Spinal cord (tissue), 10 donors: Measurements from ENCODE around the gene ANKRD6. TPM values are rescaled to one million over a fixed set of nuclear protein-coding genes. Genes with fewer than 3 reads are reported as not detected.

ENCODE experiments used
- DNase-seq, 6 donors: peaks; one replicate each; pipeline versions ENCODE4 v3.0.0 to v3.0.0-alpha.2; 2013 to 2015; ENCODE audit warnings: low spot score in 6 of 6, low read depth in 4 of 6
- H3K27ac ChIP-seq: one replicate; pipeline ENCODE4 v1.5.1; 2013; ENCODE audit warnings: low read depth, low read length, control low read depth
- H3K27me3 ChIP-seq: one replicate; pipeline ENCODE4 v1.6.1; 2013; ENCODE audit warnings: low read length; ENCODE audit not compliant: control insufficient read depth, insufficient read depth
- H3K36me3 ChIP-seq: one replicate; pipeline ENCODE4 v1.6.1; 2013; ENCODE audit warnings: low read length; ENCODE audit not compliant: control insufficient read depth, insufficient read depth
- H3K4me1 ChIP-seq: one replicate; pipeline ENCODE4 v1.6.1; 2013; ENCODE audit warnings: low read length; ENCODE audit not compliant: control insufficient read depth, insufficient read depth
- H3K4me3 ChIP-seq: one replicate; pipeline ENCODE4 v1.5.1; 2013; ENCODE audit warnings: low read depth, low read length, control low read depth
- H3K9me3 ChIP-seq: one replicate; pipeline ENCODE4 v1.6.1; 2013; ENCODE audit warnings: low read length; ENCODE audit not compliant: control insufficient read depth, insufficient read depth
- WGBS: methylation state at CpG from one replicate; pipeline ENCODE4 v1.1.5; 2013; ENCODE audit warnings: missing lambda C conversion rate; ENCODE audit not compliant: insufficient coverage; 5-methylcytosine and 5-hydroxymethylcytosine counted together
- polyA plus RNA-seq, 2 donors: library from polyadenylated mRNA; unstranded; fragments of 120-200 nt; gene quantifications; one replicate each; pipeline ENCODE4 v1.2.1, GENCODE V29; 2013; ENCODE audit not compliant: insufficient read length in 2 of 2
- small RNA-seq: library from RNA; depleted of rRNA; stranded (forward); fragments of <200 nt; gene quantifications from one replicate; pipeline ENCODE3, GENCODE V24; 2014; ENCODE audit warnings: low replicate concordance
- total RNA-seq, 2 donors: library from RNA; depleted of rRNA in 1 of 2; stranded (reverse); fragments of 120-200 nt in 1 of 2; fragments of >200 nt in 1 of 2; gene quantifications; one replicate each; pipeline versions ENCODE4 v1.2.3 to v1.2.4, GENCODE V29; 2013 to 2014
- donor health status: healthy.

Gene ANKRD6
- total and polyA plus RNA-seq, 4 donors = 44.5 to 68.3 (median 52.9) TPM

- Histone ChIP-seq H3K4me3 (no peak overlapping the region), H3K27ac (no peak overlapping the region), H3K27me3 (no peaks in the 10 kb centered on the region), H3K36me3 (peaks cover 47% of the 10 kb centered on the region), H3K9me3 (no peaks in the 10 kb centered on the region), H3K4me1 (no peaks in the 10 kb centered on the region)
- DNase-seq = no peak
- WGBS = 63% methylated on average over 1 of the region's 6 CpGs
These were observed 246.5 kb downstream of the ANKRD6 start for GRCh38 chr6:89679215-89680120.

GRCh38 chr6:89680150-89680549 lies 247.2 kb downstream of the ANKRD6 start:
- H3K36me3 ChIP-seq = peaks cover 45% of the 10 kb centered on the region
- no peaks in the 10 kb centered on the region for H3K4me1 ChIP-seq
- DNase-seq = peak in 1 of 6 donors; percentile 9
- no peak overlapping the region for H3K4me3 ChIP-seq
- 95% methylated on average over 1 of the region's 2 CpGs for WGBS
- H3K27ac ChIP-seq = no peak overlapping the region
- no peaks in the 10 kb centered on the region for H3K9me3 ChIP-seq
- H3K27me3 ChIP-seq = no peaks in the 10 kb centered on the region

GRCh38 chr6:89680551-89680950 lies 247.6 kb downstream of the ANKRD6 start:
- H3K36me3 ChIP-seq = peaks cover 42% of the 10 kb centered on the region
- DNase-seq = no peak
- no peak overlapping the region for H3K4me3 ChIP-seq
- no peak overlapping the region for H3K27ac ChIP-seq
- H3K4me1 ChIP-seq = no peaks in the 10 kb centered on the region
- H3K27me3 ChIP-seq = no peaks in the 10 kb centered on the region
- 96% methylated on average over 6 of the region's 7 CpGs for WGBS
- H3K9me3 ChIP-seq = no peaks in the 10 kb centered on the region

- Histone ChIP-seq H3K27me3 (no peaks in the 10 kb centered on the region), H3K9me3 (no peaks in the 10 kb centered on the region), H3K27ac (no peak overlapping the region), H3K36me3 (peaks cover 45% of the 10 kb centered on the region), H3K4me1 (no peaks in the 10 kb centered on the region), H3K4me3 (no peak overlapping the region)
- WGBS = 97% methylated on average over 7 of the region's 10 CpGs
- DNase-seq = no peak
These were observed 249.1 kb downstream of the ANKRD6 start for GRCh38 chr6:89681983-89682564.

- H3K27me3 ChIP-seq = no peaks in the 10 kb centered on the region
- no peak overlapping the region for H3K27ac ChIP-seq
- no peak for DNase-seq
- H3K4me3 ChIP-seq = no peak overlapping the region
- H3K4me1 ChIP-seq = no peaks in the 10 kb centered on the region
- H3K36me3 ChIP-seq = peaks cover 45% of the 10 kb centered on the region
- no peaks in the 10 kb centered on the region for H3K9me3 ChIP-seq
- no CpG with 5 or more reads among the region's 1 CpG for WGBS
These were observed 250.0 kb downstream of the ANKRD6 start for GRCh38 chr6:89682991-89683390.

Small RNA genes lying within 50 kb of the gene (small RNA-seq; reads per million reads assigned to genes)
- gene RN7SL11P = not detected

Other genes with a start within 250 kb of the ANKRD6 start
- under 1 TPM in 1 of 2 donors, not detected in 1; 0.20 TPM for gene GABRR1, start 215.8 kb upstream of the ANKRD6 start, total RNA-seq
- gene GABRR1, start 215.8 kb upstream of the ANKRD6 start, polyA plus RNA-seq = under 1 TPM; 0.29 to 0.35 TPM
- under 1 TPM; 0.39 to 0.89 TPM for gene GABRR2, start 117.9 kb upstream of the ANKRD6 start, total RNA-seq
- gene GABRR2, start 117.9 kb upstream of the ANKRD6 start, polyA plus RNA-seq = under 1 TPM; 0.40 to 0.72 TPM
- gene UBE2J1, start 80.4 kb upstream of the ANKRD6 start, total RNA-seq = 10 to 100 TPM; 38.1 to 48.5 TPM
- 10 to 100 TPM; 52.6 to 66.0 TPM for gene UBE2J1, start 80.4 kb upstream of the ANKRD6 start, polyA plus RNA-seq
- gene RRAGD, start 20.9 kb upstream of the ANKRD6 start, total RNA-seq = 10 to 100 TPM; 44.6 to 58.3 TPM
- gene RRAGD, start 20.9 kb upstream of the ANKRD6 start, polyA plus RNA-seq = 10 to 100 TPM; 49.1 to 86.3 TPM
- gene LYRM2, start 205.6 kb downstream of the ANKRD6 start, total RNA-seq = 10 to 100 TPM; 30.8 to 33.9 TPM
- 10 to 100 TPM; 42.6 to 45.7 TPM for gene LYRM2, start 205.6 kb downstream of the ANKRD6 start, polyA plus RNA-seq